Sigmoid colon (tissue), 4 donors: Measurements from ENCODE around the gene SLC50A1.
A peak's percentile ranks its signal among the peaks of the same experiment; 100 is the strongest.
"Not testable (repeated sequence)": the region's sequence is repeated elsewhere in the genome, so short reads cannot be mapped to it uniquely, and the experiment has no call there.

ENCODE experiments used
- EP300 ChIP-seq, 4 donors: sonication (generic); formaldehyde crosslinking; IDR thresholded peaks; one replicate each; pipeline ENCODE4 v1.6.1; 2017; ENCODE audit warnings: antibody characterized with exemption in 4 of 4
- POLR2A ChIP-seq, 2 donors: fragments of 450-650 bp; IDR thresholded peaks; one replicate each; pipeline ENCODE4 v1.6.1; 2016; ENCODE audit warnings: antibody characterized with exemption in 2 of 2, mild to moderate bottlenecking in 2 of 2, moderate library complexity in 2 of 2
- POLR2AphosphoS5 ChIP-seq, 4 donors: sonication (generic); formaldehyde crosslinking; IDR thresholded peaks; one replicate each; pipeline ENCODE4 v1.6.1; 2017; ENCODE audit warnings: antibody characterized with exemption in 4 of 4
- TF ChIP-seq, protein P1 (sequence below), 4 experiments: fragments of 450-650 bp in 3 of 4; fragments of 200-600 bp in 1 of 4; IDR thresholded peaks; one replicate each; pipeline ENCODE4 v1.5.1; 2016 to 2019; ENCODE audit warnings: antibody characterized with exemption in 4 of 4, mild to moderate bottlenecking in 3 of 4, moderate library complexity in 2 of 4

DNA sequence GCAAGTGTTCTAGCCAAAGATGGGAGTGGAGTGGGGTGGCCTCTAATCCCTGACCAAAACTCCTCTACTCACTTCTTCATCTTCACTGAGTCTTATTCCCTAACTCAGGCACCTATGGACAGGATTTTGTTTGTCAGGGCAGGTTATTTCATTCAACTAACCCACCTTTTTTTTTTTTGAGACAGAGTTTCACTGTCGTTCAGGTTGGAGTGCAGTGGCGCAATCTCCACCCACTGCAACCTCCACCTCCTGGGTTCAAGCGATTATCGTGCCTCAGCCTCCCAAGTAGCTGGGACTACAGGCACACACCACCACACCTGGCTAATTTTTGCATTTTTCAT, 32.4 kb downstream of the SLC50A1 start:
- TF ChIP-seq, protein P1, sequence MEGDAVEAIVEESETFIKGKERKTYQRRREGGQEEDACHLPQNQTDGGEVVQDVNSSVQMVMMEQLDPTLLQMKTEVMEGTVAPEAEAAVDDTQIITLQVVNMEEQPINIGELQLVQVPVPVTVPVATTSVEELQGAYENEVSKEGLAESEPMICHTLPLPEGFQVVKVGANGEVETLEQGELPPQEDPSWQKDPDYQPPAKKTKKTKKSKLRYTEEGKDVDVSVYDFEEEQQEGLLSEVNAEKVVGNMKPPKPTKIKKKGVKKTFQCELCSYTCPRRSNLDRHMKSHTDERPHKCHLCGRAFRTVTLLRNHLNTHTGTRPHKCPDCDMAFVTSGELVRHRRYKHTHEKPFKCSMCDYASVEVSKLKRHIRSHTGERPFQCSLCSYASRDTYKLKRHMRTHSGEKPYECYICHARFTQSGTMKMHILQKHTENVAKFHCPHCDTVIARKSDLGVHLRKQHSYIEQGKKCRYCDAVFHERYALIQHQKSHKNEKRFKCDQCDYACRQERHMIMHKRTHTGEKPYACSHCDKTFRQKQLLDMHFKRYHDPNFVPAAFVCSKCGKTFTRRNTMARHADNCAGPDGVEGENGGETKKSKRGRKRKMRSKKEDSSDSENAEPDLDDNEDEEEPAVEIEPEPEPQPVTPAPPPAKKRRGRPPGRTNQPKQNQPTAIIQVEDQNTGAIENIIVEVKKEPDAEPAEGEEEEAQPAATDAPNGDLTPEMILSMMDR (IDR thresholded peaks at IDR 0.05): peak in 1 of 4 experiments; percentile 17
- not testable (repeated sequence) for TF ChIP-seq EP300, POLR2A, POLR2AphosphoS5 (IDR thresholded peaks at IDR 0.05)
